SK-N-MC (cell line): ENCODE measurements around the gene KRAS.

Experiments used
- EZH2 ChIP-seq: fragments of 200-600 bp; sonication (generic); IDR thresholded peaks from one replicate; pipeline ENCODE4 v1.6.1; 2017; ENCODE audit warnings: antibody characterized with exemption
- FOXP2 ChIP-seq: optimal IDR thresholded peaks from 2 replicates; pipeline ENCODE3; 2011; ENCODE audit warnings: mild to moderate bottlenecking, moderate library complexity; ENCODE audit not compliant: insufficient read depth; ENCODE audit errors: extremely low read length, control extremely low read depth
- POLR2AphosphoS5 ChIP-seq: IDR thresholded peaks from 2 replicates; pipeline ENCODE4 v1.6.1; 2012; ENCODE audit warnings: mild to moderate bottlenecking, low read depth, low read length, borderline replicate concordance

GRCh38 chr12:25250744-25251730 is at the start of gene KRAS:
- peak; percentile 60 for TF ChIP-seq POLR2AphosphoS5
- TF ChIP-seq EZH2, result no peak
- no peak for TF ChIP-seq FOXP2
